VCaP (cell line): ENCODE measurements around the gene RACK1.
A peak's percentile ranks its signal among the peaks of the same experiment; 100 is the strongest.
"Not testable (repeated sequence)": the region's sequence is repeated elsewhere in the genome, so short reads cannot be mapped to it uniquely, and the experiment has no call there.

Experiments used
- H3K27ac ChIP-seq: fragments of 450-650 bp; 2 replicates; pipeline ENCODE4 v1.5.1; 2017
- CTCF ChIP-seq: fragments of 450-650 bp; conservative IDR thresholded peaks from 2 replicates; pipeline ENCODE4 v1.5.1; 2017; ENCODE audit warnings: mild to moderate bottlenecking, moderate library complexity

The RACK1 gene

DNA sequence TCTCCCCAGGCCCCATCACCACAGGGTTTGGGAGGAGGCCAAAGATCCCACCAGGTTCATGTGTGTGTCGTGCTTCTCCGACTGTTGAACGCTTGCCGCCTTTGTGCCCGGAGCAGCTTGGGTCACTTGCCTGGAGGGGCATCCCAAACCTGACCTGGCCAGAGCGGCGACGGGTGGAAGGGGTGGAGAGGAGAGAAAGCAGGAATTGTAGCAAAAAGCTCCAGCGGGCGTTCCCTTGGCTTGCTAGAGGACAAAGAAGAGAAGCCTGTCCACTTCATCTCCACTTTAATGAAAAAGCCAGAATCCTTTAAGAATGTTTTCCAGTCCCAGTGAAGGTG, 23.6 kb downstream of the RACK1 start:
- TF ChIP-seq CTCF = no peak
- no peak overlapping the region for H3K27ac ChIP-seq

- TF ChIP-seq CTCF = no peak
- H3K27ac ChIP-seq = no peak overlapping the region
Observed at GRCh38 chr5:181219262-181220177, 24.2 kb downstream of the RACK1 start.

GRCh38 chr5:181218795-181219124, 24.9 kb downstream of the RACK1 start:
- TF ChIP-seq CTCF = no peak
- peak overlapping the region; percentile 64 for H3K27ac ChIP-seq

DNA sequence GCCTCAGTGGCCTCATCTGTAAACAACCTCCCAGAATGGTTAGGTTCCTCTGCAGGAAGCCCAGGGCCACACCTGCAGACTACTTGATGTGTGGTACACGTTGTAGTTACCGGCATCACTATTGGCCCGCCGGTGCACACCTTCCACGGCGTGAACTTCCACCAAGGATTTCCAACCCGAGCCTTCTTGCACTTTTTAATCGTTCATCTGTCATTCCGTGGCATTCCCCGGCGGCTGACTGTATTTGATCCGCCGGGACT, 26.0 kb downstream of the RACK1 start:
- TF ChIP-seq CTCF = peak; percentile 8; the same call in 1 of the 2 replicates

GRCh38 chr5:181217111-181217802, 26.4 kb downstream of the RACK1 start:
- H3K27ac ChIP-seq = peak overlapping the region; percentile 64
- TF ChIP-seq CTCF = peak; percentile 47

More for the DNA sequence above, 26.0 kb downstream of the RACK1 start:
- peak overlapping the region; percentile 64 for H3K27ac ChIP-seq

DNA sequence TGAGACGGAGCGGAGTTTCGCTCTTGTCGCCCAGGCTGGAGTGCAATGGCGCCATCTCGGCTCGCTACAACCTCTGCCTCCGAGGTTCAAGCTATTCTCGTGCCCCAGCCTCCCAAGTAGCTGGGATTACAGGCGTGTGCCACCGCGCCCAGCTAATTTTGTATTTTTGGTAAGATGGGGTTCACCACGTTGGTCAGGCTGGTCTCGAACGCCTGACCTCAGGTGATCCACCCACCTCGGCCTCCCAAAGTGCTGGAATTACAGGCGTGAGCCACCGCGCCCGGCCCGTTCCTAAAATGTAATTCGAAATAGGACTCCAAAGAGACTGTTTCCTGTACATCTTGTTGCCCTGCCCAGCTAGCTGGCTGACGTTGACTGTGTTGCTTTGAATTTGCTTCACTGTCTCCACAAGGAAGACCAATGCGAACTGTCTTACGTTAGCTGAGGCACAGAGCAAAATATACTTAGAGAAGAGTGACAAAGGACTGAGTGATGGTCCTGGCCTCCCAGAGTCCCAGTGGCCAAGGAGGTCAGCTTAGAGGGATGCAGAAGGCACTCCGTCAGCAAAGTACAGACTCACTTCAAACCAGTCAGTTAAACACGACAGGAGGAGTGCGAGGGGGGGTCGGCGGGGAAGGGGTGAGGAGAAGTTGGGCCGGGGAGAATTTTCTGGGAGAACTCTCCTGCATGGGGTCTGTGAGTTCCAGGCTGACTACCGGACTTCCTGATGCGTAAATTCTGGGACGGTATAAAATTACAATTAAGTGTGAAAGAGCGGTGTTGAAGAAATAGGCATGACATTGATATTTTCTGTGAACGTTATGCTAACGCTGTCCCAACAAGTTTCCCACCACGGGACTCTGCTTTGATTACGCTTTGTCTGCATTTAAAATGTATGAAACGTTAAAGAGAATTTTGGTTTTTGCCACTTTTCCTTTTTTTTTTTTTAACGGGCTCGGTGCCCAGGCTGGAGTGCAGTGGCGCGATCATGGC, 27.4 kb downstream of the RACK1 start:
- no peak for TF ChIP-seq CTCF
- H3K27ac ChIP-seq = peak overlapping the region; percentile 64

DNA sequence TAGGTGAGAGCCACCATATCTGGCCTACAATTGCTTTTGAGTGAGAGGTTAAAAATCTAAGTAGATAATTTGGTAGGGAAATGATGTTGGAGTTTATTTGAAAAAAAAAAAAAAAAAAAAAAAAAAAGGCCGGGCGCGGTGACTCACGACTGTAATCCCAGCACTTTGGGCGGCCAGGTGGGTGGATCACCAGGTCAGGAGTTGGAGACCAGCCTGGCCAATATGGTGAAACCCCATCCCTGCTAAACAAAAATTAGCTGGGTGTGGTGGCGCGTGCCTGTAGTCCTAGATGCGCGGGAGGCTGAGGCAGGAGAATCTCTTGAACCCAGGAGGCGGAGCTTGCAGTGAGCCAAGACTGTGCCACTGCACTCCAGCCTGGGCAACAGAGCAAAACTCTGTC, 29.5 kb downstream of the RACK1 start:
- H3K27ac ChIP-seq = not testable (repeated sequence)
